NCI-H69 (cell line): ENCODE results near the gene CACNA2D2.

Experiments used
- DNase-seq: peaks from one replicate; lab custom pipeline; 2025; lab: John Stamatoyannopoulos, UW

Gene CACNA2D2

GRCh38 chr3:50459785-50460184 lies 43.6 kb downstream of the CACNA2D2 start:
- no peak for DNase-seq

- no peak for DNase-seq
These were observed 45.4 kb downstream of the CACNA2D2 start for GRCh38 chr3:50457988-50458387.

GRCh38 chr3:50455161-50456018 lies 48.0 kb downstream of the CACNA2D2 start:
- no peak for DNase-seq

- no peak for DNase-seq
These were observed 48.9 kb downstream of the CACNA2D2 start for GRCh38 chr3:50454481-50455070.

GRCh38 chr3:50453907-50454306 lies 49.5 kb downstream of the CACNA2D2 start:
- no peak for DNase-seq

- DNase-seq, result peak; percentile 41
These were observed 53.1 kb downstream of the CACNA2D2 start for GRCh38 chr3:50450209-50450921.

GRCh38 chr3:50448752-50449539 lies 54.5 kb downstream of the CACNA2D2 start:
- no peak for DNase-seq

- DNase-seq, result no peak
These were observed 56.1 kb downstream of the CACNA2D2 start for GRCh38 chr3:50447290-50447840.

GRCh38 chr3:50445919-50446318 lies 57.5 kb downstream of the CACNA2D2 start:
- DNase-seq, result peak; percentile 89

- DNase-seq, result no peak
These were observed 58.7 kb downstream of the CACNA2D2 start for GRCh38 chr3:50444782-50445181.

GRCh38 chr3:50444213-50444612 lies 59.2 kb downstream of the CACNA2D2 start:
- no peak for DNase-seq

- DNase-seq, result peak; percentile 51
These were observed 60.4 kb downstream of the CACNA2D2 start for GRCh38 chr3:50442945-50443579.

GRCh38 chr3:50441424-50442217 lies 61.8 kb downstream of the CACNA2D2 start:
- peak; percentile 64 for DNase-seq

- DNase-seq, result peak; percentile 47
These were observed 67.2 kb downstream of the CACNA2D2 start for GRCh38 chr3:50436114-50436674.

GRCh38 chr3:50435371-50436113 lies 67.9 kb downstream of the CACNA2D2 start:
- no peak for DNase-seq

GRCh38 chr3:50433954-50434353 lies 69.5 kb downstream of the CACNA2D2 start:
- no peak for DNase-seq

- no peak for DNase-seq
These were observed 72.4 kb downstream of the CACNA2D2 start for GRCh38 chr3:50430950-50431435.

GRCh38 chr3:50430191-50430590 lies 73.2 kb downstream of the CACNA2D2 start:
- no peak for DNase-seq

- no peak for DNase-seq
These were observed 75.3 kb downstream of the CACNA2D2 start for GRCh38 chr3:50428007-50428633.
